ENCODE results near the gene RPL22L1.
"Not testable (repeated sequence)": the region's sequence is repeated elsewhere in the genome, so short reads cannot be mapped to it uniquely, and the experiment has no call there.

The RPL22L1 gene

DNA sequence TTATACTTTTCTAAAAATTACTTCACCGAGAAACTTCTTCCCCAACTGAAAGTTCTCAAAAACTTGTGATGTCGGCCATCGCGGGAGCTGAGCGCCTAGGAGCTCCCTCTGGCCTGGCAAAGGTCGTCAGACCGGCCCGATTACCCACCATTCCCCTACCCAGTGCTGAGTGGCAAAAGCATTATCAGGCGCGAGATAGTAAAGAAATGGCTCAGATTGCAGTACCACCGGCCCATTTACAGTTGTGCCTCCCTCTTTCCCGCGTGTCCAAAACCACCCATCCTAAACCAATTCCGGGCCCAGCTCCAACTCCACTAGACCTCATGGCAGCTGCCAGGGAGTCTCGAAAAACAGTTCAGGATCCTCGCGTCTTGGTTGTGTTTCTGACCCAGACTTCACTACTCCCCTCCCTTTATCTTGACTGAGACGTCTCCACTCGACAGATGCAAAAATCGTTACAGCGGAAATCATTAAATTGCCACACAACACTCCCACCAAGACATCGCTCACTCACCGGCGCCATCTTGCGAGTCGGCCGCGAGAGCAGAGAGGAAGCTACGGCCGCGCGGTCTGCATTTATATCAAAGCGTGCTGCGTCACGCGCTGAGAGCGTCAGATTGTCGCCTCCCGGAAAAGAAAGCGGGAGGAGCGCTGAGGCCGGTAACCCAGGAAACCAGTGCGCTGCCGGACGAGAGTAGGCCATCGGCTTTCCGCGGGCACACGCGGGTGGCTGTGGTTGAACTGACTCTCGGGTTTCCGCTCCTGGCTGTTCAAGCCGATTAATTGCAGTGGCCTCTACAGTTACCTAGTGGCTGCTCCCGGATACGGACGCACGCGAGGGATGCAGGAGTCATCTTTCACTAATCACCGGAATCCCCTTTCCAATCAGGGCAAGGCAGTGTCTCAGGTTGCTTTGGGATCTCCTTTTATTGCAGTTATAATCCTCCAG lies at the start of gene RPL22L1:
Gene RPL22L1 (minus strand): TSS at position 551 of the 949 bp plus-strand sequence. CDS start 28 bp downstream, at position 523.
- DNase-seq = peak; percentile 94

DNA sequence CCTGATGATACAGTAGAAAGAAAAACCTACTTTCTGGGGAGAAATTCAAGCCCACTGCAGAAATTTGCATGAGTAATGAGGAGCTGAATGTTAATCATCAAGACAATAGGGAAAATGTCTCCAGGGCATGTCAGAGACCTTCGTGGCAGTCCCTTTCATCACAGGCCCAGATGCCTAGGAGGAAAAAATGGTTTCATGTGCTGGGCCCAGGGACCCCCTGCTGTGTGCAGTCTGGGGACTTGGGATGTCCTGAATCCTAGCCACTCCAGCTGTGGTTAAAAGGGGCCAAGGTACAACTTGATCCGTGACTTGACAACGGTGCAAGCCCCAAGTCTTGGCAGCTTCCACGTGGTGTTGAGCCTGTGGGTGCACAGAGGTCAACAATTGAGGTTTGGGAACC lies 48.7 kb upstream of the RPL22L1 start:
- DNase-seq = no peak

DNA sequence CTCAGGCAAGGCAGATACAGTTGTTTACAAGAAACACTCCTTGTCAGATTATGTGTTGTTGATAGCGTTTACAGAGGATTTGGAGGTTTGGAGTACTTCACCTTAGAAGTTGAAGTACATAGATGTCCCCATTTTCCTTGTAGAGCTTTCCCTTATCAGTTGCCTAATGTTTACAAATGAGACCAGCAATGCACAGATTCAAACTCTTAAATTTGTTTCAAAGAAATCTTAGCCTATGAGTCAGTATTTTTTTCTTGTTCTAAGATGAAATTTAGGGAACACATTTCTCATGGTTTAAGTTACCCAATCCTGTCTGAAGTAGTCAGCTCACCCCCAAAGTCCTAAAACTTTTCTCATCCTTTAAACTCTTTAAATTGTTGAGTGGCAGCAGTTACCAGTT lies 44.7 kb upstream of the RPL22L1 start:
- DNase-seq = no peak

DNA sequence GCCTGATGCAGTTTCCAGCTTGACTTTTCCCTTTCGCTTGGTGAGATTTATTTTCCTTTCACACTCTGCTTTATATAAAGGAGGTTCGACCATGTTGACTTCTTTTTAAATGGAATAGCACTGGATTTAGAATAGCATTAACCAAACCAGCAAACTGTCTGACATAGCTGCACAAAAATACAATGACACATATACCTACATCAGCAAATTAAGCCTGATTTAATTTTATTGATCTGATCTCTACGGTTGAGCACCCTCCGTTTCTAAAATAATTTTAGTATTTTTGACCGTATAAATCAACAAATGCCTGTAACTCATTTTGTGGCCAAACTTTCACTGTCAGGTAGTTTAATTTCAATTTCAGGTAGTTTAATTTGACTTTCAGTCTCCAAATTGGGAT lies 44.2 kb upstream of the RPL22L1 start:
- DNase-seq = no peak

DNA sequence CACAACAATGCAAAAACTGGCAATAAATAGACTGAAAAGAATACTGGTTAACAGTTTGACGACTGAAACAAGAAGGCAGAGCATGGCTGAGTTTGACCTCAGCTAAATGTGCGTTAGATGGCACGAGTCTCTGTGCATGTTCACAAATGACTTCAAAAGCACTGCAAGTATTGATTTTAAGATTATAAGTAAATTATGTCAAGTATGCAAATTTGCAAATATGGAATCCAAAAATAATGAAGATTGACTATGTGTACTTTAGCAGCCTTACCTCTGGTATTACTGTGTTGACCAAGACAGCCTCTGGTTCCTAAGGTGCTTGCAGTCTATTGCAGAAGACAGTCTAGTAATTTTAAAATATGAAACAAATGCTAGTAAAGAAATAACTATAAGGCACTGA lies 41.1 kb upstream of the RPL22L1 start:
- no peak for DNase-seq

DNA sequence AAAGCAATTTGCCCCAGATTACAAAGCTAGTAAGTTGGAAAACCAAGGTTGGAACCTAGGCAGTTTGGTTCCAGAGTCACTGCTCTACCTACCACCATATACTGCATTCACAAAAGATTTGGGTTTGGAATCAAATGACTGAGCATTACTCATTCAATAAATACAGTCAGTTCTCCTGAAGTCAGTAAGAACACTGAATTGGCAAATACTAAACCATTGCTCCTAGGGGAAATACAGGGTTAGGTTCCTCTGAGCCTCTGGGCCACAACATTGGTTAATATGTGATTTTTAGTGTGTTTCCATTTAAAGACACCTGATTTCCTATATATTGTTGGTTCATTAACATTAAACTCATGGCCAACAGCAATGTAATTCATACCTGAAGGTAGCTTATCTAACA lies 40.5 kb upstream of the RPL22L1 start:
- DNase-seq = no peak

DNA sequence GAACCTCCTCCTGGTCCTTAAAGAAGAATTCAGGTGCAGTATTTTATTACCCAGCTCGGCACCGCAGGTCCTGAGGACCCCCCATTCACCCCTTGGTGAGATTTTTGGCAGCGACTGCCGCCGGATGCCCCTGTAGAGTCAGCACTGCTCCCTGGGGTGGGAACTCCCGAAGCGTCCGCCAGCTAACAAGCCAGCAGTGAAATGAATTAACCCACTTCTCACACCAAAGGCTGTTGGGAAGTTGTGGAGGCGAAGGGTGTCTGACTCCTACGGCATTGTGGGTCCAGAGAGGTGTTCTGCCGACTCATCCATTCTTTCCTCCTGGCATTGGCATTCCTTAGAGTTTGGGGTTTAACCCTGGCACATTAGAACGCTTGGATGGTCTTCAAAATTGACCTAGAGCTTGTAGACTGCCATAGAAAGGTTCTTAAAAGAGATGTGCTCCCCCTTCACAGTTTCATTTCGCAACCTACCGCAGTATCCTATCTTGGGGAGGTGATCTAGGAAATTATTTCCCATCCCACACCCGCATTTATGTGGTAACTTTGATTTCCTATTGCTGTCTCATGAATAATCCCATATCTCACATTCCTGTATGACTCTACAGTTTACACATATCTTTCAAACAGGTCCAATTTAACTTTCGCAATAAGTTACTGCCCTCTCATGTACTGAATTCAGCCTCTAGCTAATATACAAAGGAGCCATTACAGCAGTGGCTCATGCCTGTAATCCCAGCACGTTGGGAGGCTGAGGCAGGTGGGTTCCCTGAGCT lies 39.3 kb upstream of the RPL22L1 start:
- DNase-seq = no peak

DNA sequence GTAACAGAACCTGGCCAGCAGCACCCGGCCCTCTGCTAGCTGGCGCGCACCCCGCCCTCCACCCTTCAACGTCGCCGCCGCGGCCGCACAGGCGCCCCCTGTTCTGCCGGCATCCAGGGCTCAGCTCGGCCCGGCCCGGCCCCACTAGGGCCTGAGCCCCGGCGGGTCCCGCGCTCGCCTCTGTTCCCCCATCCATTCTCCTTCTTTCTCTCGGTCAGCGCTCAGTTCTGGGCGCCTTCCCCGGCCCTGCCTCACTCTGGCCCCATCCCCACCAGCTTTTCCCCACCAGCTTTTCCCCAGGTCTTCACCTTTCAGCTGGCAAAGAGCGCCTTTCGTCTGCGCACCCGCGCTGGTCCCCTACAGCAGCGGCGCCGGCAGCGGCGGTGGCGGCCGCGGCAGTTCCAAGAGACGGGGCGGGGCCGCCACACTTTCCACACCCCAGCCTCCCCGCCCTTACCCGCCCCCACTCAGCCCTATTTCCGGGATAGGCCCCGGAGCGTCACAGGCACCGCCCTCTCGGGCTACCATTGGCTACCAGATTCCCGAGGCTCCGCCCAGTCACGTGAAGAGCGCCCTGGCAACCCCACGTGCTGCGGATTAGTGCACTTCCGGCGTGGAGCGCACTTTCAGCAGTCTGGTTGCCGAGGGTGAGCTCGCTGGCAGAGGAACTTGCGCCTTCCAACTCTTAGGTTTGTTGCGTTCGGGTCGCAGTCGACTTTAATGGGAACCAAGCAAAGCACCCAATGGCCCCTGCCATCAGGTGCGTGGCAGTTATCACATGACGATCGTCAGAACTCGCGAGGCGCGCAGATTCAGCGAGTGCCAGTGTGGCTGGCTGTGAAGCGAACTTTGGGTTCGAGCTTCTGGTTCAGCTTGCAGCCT lies 38.5 kb upstream of the RPL22L1 start, which contains the start of gene EIF5A2:
Gene EIF5A2 (minus strand): TSS at position 403 of the 882 bp plus-strand sequence. CDS start 831 bp downstream, outside the sequence.
- peak; percentile 94 for DNase-seq

DNA sequence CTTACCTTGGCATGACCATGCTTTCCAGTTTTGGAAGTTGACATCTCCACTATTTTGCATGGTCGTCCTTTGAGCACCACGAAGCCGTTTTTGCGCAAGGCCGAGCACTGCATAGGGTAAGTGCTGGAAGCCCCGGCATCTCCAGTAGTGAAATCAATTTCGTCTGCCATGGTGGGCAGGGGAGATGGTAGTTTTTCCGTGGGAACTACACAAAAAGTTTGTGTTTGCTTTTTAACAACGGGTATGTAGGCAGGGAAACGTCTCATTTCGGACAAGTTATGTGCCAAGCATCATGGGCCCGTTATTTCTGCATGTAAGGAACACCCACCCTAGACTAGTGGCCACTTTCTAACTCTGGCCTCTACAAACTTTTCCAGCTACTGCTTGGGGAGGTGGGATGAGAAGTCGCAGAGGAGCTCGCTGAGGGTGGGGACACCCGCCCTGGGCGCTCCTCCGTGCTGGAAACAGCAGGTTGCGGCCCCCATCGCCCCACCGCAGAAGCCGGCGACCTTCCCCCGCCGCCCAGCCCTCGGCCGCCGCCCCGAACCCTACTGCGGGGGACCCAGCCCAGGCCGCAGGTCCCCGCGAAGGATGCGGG lies 37.7 kb upstream of the RPL22L1 start:
- DNase-seq = peak; percentile 35

DNA sequence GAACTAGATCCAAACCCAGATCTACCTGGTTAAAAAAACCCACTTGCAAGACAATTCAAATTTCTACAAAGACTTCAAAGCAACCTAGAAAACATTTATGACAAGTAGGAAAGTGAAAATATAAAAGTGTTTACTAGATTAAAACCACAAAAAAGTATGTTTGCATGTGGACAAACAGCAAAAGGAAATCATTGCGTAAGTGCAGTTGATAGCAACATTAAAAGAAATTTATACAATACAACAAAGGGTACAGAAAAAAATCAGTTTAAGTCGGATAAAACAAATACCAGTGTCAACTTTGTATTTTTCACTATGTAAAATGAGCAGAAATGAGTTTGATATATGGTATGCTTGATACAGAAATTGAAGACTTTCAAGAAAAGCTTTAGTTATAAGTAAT lies 35.9 kb upstream of the RPL22L1 start:
- DNase-seq = no peak

DNA sequence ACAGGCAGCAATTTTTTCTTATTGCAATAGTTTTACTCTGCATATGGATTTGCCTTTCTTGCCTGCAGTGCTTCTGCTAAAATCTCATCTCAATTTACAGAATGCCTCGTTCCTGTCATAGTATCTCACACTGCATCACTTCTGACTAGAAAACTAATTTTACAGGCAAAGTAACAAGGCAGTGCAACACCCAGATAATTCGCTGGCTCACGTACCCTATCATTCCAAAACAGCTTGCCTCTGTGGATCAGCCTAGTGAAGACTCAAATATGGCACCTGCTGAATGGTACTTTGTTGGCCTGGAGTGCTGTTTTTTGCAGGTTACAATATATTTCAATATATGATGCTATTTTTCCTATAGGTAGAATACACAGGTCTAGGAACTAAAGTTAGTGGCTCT lies 33.1 kb upstream of the RPL22L1 start:
- DNase-seq = no peak

DNA sequence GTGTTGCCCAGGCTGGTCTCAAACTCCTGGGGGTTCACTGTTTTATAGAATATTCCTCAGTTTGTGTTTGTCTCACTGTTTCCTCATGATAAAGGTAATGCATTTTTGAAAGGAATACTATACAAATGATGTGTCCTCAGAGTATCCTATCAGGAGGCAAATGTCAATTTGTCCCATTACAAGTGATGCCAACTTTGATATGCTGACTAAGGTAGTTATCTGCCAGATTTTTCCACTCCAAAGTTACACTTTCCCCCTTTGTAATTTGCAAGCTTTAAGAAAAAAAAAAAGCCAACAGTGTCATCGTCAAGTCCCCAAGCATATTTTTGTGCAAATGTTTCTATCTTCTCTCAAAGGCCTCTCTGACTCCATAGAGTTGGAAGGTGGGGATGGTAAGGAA lies 29.5 kb upstream of the RPL22L1 start:
- DNase-seq = no peak

DNA sequence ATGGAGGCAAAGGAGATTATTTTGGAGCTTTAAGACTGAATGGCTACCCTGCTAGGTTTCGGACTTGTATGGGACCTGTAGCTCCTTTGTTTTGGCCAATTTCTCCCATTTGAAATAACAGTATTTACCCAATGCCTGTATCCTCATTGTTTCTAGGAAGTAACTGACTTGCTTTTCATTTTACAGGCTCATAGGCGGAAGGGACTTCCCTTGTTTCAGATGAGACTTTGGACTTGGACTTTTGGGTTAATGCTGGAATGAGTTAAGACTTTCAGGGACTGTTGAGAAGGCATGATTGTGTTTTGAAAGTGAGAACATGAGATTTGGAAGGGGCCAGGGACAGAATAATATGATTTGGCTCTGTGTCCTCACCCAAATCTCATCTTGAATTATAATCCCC lies 28.0 kb upstream of the RPL22L1 start:
- DNase-seq = no peak

DNA sequence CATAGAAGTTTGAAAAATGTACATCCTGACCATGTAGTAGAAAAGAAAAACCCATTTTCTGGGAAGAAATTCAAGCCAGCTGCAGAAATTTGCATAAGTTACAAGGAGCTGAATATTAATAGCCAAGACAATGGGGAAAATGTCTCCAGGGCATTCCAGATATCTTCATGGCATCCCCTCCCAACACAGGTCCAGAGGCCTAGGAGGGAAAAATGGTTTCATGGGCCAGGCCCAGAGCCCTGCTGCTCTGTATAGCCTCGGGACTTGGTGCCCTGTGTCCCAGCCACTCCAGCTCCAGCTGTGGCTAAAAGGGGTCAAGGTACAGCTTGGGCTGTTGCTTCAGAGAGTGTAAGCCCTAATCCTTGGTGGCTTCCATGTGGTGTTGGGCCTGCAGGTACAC lies 27.2 kb upstream of the RPL22L1 start:
- not testable (repeated sequence) for DNase-seq

DNA sequence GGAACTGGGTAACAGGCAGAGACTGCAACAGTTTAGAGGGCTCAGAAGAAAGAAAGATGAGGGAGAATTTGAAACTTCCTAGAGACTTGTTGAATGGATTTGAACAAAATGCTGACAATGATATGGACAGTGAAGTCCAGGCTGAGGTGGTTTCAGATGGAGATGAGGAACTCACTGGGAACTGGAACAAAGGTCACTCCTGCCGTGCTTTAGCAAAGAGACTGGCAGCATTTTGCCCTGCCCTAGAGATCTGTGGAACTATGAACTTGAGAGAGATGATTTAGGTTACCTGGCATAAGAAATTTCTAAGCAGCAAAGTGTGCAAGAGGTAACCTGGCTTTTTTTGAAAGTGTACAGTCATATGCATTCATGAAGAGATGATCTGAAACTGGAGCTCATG lies 26.8 kb upstream of the RPL22L1 start:
- DNase-seq = no peak

DNA sequence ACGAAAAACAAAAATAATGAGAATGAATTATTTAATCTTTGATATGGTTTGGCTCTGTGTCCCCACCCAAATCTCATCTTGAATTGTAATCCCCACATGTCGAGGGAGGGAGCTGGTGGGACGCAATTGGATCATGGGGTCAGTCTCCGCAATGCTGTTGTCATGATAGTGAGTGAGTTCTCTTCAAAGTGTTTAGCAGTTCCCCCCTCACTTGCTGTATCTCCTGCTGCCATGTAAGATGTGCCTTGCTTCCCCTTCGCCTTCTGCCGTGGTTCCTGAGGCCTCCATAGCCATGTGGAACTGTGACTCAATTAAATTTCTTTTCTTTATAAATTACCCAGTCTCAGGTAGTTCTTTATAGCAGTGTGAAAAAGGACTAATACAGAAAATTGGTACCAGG lies 26.3 kb upstream of the RPL22L1 start:
- not testable (repeated sequence) for DNase-seq

DNA sequence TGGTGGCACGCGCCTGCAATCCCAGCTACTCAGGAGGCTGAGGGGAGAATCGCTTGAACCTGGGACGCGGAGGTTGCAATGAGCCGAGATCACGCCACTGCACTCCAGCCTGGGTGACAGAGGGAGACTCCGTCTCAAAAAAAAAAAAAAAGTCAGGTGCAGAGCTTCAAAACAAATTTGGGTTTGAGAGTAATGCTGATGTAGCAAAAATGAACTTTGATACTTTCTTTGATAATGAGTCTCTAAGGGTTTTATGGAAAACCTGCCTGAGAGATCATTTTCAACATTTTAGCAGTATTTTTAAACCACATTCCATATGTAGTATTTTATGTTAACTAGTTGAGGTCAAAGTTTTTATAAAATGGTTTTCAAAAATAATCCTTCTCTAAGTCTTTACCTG lies 23.9 kb upstream of the RPL22L1 start:
- no peak for DNase-seq

DNA sequence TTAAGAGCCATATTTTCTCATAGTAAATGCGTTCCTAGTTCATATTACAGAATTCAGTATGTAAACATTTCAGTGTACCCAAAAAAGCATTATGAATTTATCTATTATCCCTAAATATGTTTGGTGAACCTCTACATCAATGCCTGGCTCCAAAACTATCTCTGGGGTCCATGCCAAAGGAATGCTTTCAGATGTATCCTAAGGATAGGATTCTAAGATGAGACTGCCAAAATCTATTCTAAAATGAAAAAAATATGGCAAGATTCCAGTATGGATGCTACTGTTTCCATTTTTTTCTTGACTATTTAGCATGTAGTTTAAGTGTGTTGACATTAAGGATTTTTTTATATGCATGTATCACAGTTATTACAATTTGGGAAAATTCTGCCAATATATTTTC lies 19.6 kb upstream of the RPL22L1 start:
- DNase-seq = no peak

DNA sequence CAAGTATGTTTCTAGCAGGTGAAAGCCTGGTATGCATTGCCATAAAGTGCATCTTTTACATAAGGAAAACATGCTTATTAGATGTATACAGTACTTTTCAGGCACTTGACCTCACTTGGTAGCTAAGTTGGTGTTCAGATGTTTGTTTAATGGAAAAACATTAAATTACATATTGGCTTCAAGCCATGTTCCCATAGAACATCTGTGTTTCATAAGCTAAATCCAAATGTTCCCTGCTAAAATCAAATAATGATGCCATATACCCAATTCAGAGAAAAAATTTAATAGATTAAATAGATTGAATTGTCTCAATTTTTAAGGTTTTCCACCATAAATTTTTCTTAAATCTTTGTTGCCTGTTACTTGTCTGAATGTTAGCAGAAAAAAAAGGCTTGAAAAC lies 19.1 kb upstream of the RPL22L1 start:
- no peak for DNase-seq

DNA sequence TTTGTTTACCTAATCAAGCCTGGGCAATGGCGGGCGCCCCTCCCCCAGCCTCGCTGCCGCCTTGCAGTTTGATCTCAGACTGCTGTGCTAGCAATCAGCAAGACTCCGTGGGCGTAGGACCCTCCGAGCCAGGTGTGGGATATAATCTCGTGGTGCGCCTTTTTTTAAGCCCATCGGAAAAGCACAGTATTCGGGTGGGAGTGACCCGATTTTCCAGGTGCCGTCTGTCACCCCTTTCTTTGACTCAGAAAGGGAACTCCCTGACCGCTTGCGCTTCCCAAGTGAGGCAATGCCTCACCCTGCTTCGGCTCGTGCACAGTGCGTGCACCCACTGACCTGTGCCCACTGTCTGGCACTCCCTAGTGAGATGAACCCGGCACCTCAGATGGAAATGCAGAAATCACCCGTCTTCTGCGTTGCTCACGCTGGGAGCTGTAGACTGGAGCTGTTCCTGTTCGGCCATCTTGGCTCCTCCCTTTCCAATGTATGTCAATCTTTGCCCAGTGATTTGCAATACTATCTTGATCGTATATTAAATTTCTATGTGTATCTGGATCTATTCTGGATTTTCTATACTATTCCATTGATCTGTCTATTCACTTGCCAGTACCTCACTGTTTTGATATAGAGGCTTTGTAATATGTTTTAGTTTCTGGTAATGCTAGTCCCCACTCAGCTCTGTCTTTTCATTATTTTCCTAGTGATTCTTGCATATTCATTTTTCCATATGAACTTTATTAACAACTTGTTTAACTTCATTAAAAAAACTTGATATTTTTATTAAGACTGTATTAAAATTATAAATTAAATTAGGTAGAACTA lies 14.3 kb upstream of the RPL22L1 start:
- not testable (repeated sequence) for DNase-seq

DNA sequence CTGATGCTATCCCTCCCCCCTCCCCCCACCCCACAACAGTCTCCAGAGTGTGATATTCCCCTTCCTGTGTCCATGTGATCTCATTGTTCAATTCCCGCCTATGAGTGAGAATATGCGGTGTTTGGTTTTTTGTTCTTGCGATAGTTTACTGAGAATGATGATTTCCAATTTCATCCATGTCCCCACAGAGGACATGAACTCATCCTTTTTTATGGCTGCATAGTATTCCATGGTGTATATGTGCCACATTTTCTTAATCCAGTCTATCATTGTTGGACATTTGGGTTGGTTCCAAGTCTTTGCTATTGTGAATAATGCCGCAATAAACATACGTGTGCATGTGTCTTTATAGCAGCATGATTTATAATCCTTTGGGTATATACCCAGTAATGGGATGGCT lies 8.7 kb upstream of the RPL22L1 start:
- DNase-seq = not testable (repeated sequence)
